Lower leg skin (tissue), 3 donors: ENCODE results near the gene LIN52.

Experiments used
- CTCF ChIP-seq, 3 donors: fragments of 450-650 bp; IDR thresholded peaks; one replicate each; pipeline ENCODE4 v1.5.1; 2016; ENCODE audit warnings: antibody characterized with exemption in 3 of 3, mild to moderate bottlenecking in 3 of 3, moderate library complexity in 2 of 3
- POLR2A ChIP-seq, 2 donors: fragments of 450-650 bp; IDR thresholded peaks; one replicate each; pipeline ENCODE4 v1.6.1; 2016 to 2017; ENCODE audit warnings: antibody characterized with exemption in 2 of 2, mild to moderate bottlenecking in 1 of 2, moderate library complexity in 1 of 2

GRCh38 chr14:74141703-74142102, 56.9 kb downstream of the LIN52 start:
- TF ChIP-seq CTCF (IDR thresholded peaks at IDR 0.05) (no peak), POLR2A (IDR thresholded peaks at IDR 0.05) (no peak)
